Esophagus (tissue), 2 donors: ENCODE measurements around the gene ZNF396. TPM values are rescaled to one million over a fixed set of nuclear protein-coding genes. Genes with fewer than 3 reads are reported as not detected.

Experiments used
- H3K27ac ChIP-seq, 2 donors: one replicate each; pipeline ENCODE4 v1.5.1; 2013; ENCODE audit warnings: low read depth in 2 of 2, mild to moderate bottlenecking in 2 of 2, inconsistent platforms in 1 of 2, low read length in 1 of 2, moderate library complexity in 1 of 2
- H3K27me3 ChIP-seq, 2 donors: one replicate each; pipeline ENCODE4 v1.6.1; 2013; ENCODE audit warnings: low read length in 2 of 2, control low read depth in 1 of 2, mild to moderate bottlenecking in 1 of 2; ENCODE audit not compliant: insufficient read depth in 2 of 2, control insufficient read depth in 1 of 2
- H3K36me3 ChIP-seq, 2 donors: one replicate each; pipeline ENCODE4 v1.6.1; 2013; ENCODE audit warnings: low read length in 1 of 2; ENCODE audit not compliant: control insufficient read depth in 2 of 2, insufficient read depth in 2 of 2
- H3K4me1 ChIP-seq, 2 donors: one replicate each; pipeline ENCODE4 v1.6.1; 2013; ENCODE audit warnings: low read length in 1 of 2; ENCODE audit not compliant: control insufficient read depth in 2 of 2, insufficient read depth in 2 of 2
- H3K4me3 ChIP-seq, 2 donors: one replicate each; pipeline ENCODE4 v1.5.1; 2013; ENCODE audit warnings: low read length in 2 of 2, mild to moderate bottlenecking in 2 of 2, low read depth in 1 of 2, moderate library complexity in 1 of 2
- H3K9me3 ChIP-seq, 2 donors: one replicate each; pipeline ENCODE4 v1.6.1; 2013; ENCODE audit warnings: mild to moderate bottlenecking in 2 of 2, low read depth in 1 of 2, low read length in 1 of 2, moderate library complexity in 1 of 2; ENCODE audit not compliant: control insufficient read depth in 2 of 2, insufficient read depth in 1 of 2
- WGBS, 2 donors: extraction: QIAGEN DNeasy Blood & Tissue Kit; methylation state at CpG; one replicate each; pipeline ENCODE4 v1.1.7; 2013; 5-methylcytosine and 5-hydroxymethylcytosine counted together
- polyA plus RNA-seq, 2 donors: library from polyadenylated mRNA; stranded (reverse); fragments of 200-250 nt; gene quantifications; one replicate each; pipeline ENCODE4 v1.2.3, GENCODE V29; 2013
- donor health status: healthy with polysubstance abuse.
- donor health status: Bipolar disorder and iron deficiency.

The ZNF396 gene
- polyA plus RNA-seq, 2 donors, result 0.65 to 0.74 TPM

- Histone ChIP-seq H3K9me3 (no peaks in the 10 kb centered on the region), H3K4me3 (peak overlapping the region; percentile 97), H3K27ac (peak overlapping the region; percentile 98 to 99), H3K36me3 (peaks cover 5% of the 10 kb centered on the region in 2 donors), H3K27me3 (no peaks in the 10 kb centered on the region), H3K4me1 (no peaks in the 10 kb centered on the region)
- WGBS, 2 donors, result 43 to 48% methylated on average over 12 of the region's 12 CpGs
Observed at GRCh38 chr18:35344736-35345459, 32.2 kb downstream of the ZNF396 start.

GRCh38 chr18:35343936-35344735 lies 33.0 kb downstream of the ZNF396 start, which contains the start of gene ZNF24:
Gene ZNF24 (minus strand): TSS chr18:35344420. CDS start chr18:35340650, 3,770 bp downstream.
- Histone ChIP-seq H3K27me3 (no peaks in the 10 kb centered on the region), H3K4me3 (peak within 1 kb of the TSS; percentile 97), H3K27ac (peak within 1 kb of the TSS; percentile 98 to 99), H3K36me3 (peaks cover 7 to 9% of the 10 kb centered on the region in 2 donors), H3K9me3 (no peaks in the 10 kb centered on the region), H3K4me1 (no peaks in the 10 kb centered on the region)
- 0 to 1% methylated on average over 55 to 64 of the region's 64 CpGs for WGBS, 2 donors

DNA sequence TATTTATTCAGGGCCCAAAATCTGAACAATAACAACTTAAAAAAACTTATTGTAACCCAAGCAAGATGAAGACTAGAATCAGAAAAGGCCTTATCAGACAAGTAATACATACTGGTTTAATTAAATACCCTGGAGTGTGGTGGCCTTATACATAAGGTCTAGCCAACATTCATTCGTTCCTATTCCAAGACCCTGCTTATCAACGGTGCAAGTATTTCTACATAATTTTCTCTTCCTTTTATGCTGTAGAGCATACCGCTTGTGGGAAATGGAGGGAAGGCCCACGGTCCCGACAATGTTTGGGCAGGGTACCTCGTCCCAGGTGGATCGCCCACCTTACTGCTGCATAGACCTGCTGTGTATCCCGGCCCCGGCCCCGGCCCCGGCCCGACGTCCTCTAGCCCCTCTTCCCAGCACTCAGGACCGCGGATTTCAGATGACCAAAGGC lies 33.6 kb downstream of the ZNF396 start:
- no peaks in the 10 kb centered on the region for H3K27me3 ChIP-seq
- H3K4me3 ChIP-seq, result peak overlapping the region; percentile 97
- 2% methylated on average over 15 of the region's 15 CpGs for WGBS, 2 donors
- H3K9me3 ChIP-seq, result no peaks in the 10 kb centered on the region
- H3K4me1 ChIP-seq, result no peaks in the 10 kb centered on the region
- peak overlapping the region; percentile 98 to 99 for H3K27ac ChIP-seq
- peaks cover 9 to 11% of the 10 kb centered on the region in 2 donors for H3K36me3 ChIP-seq

DNA sequence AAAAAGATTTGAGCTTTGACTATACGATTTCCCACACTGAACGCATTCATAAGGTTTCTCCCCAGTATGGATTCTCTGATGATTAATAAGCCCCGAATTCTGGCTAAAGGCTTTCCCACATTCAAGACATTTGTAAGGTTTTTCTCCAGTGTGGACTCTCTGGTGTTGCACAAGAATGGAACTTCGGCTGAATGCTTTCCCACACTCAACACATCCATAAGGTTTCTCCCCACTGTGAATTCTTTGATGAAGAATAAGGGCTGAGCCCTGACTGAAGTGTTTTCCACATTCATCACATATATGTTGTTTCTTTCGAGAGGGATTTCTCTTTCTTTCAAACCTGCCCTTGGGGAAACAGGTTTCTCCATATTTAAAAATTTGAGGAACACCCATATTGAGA lies 39.9 kb downstream of the ZNF396 start:
- Histone ChIP-seq H3K9me3 (no peaks in the 10 kb centered on the region), H3K4me3 (no peak overlapping the region), H3K4me1 (no peaks in the 10 kb centered on the region), H3K36me3 (peaks cover 11 to 18% of the 10 kb centered on the region in 2 donors), H3K27ac (no peak overlapping the region), H3K27me3 (no peaks in the 10 kb centered on the region)
- 89 to 90% methylated on average over 5 of the region's 5 CpGs for WGBS, 2 donors

DNA sequence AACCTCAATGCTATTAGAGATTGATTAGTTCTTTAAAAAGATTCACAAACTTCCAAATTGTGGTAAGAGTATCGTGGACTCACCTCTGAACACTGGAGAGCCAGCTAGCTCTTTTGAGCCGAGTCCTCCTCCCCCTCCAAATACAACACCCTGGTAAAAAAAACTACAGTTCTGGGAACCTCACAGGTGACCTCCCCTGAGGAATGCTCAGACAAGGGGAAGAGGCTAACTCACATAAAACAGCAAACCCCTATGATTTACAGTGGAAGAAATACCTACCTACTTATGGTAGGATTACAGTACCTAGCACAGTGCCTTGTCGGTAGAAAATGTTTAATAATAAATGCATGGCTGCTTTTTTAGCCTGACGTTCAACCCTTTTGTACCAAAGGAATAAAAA lies 41.3 kb downstream of the ZNF396 start:
- Histone ChIP-seq H3K9me3 (no peaks in the 10 kb centered on the region), H3K27ac (no peak overlapping the region), H3K4me3 (no peak overlapping the region), H3K27me3 (no peaks in the 10 kb centered on the region), H3K4me1 (no peaks in the 10 kb centered on the region), H3K36me3 (peaks cover 11 to 19% of the 10 kb centered on the region in 2 donors)
- WGBS, 2 donors, result 86 to 89% methylated on average over 4 of the region's 4 CpGs

GRCh38 chr18:35334821-35335220 lies 42.3 kb downstream of the ZNF396 start:
- Histone ChIP-seq H3K27me3 (no peaks in the 10 kb centered on the region), H3K36me3 (peaks cover 6 to 15% of the 10 kb centered on the region in 2 donors), H3K4me3 (no peak overlapping the region), H3K4me1 (no peaks in the 10 kb centered on the region), H3K9me3 (no peaks in the 10 kb centered on the region), H3K27ac (no peak overlapping the region)
- 70 to 79% methylated on average over 3 of the region's 3 CpGs for WGBS, 2 donors

DNA sequence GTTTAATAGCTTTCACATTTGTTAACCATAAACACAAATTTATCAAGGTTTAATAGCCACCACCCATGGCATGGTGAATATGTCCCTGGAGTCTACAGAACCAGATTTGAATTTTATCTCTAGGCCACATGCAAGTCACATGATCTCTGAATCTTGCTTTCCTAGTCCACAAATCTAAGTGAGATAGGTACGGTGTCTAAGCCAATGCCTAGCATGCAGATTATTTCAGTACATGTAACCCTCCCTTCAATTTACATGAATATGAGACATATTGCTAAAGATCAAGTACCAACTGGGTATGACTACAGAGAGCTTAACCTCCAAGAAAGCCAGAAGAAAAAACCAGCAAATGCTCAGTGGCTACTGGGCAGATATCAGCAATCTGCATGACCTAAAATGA lies 42.9 kb downstream of the ZNF396 start:
- Histone ChIP-seq H3K27ac (no peak overlapping the region), H3K4me1 (no peaks in the 10 kb centered on the region), H3K27me3 (no peaks in the 10 kb centered on the region), H3K9me3 (no peaks in the 10 kb centered on the region), H3K36me3 (peaks cover 2 to 12% of the 10 kb centered on the region in 2 donors), H3K4me3 (no peak overlapping the region)
- WGBS, 2 donors, result 83 to 98% methylated on average over 1 of the region's 1 CpG

GRCh38 chr18:35331367-35332087 lies 45.6 kb downstream of the ZNF396 start:
- Histone ChIP-seq H3K4me3 (no peak overlapping the region), H3K36me3 (peaks cover 0 to 3% of the 10 kb centered on the region in 2 donors), H3K4me1 (no peaks in the 10 kb centered on the region), H3K27me3 (no peaks in the 10 kb centered on the region), H3K9me3 (no peaks in the 10 kb centered on the region), H3K27ac (no peak overlapping the region)
- WGBS, 2 donors, result 80 to 81% methylated on average over 4 of the region's 4 CpGs

- H3K9me3 ChIP-seq, result no peaks in the 10 kb centered on the region
- H3K27me3 ChIP-seq, result no peaks in the 10 kb centered on the region
- no peaks in the 10 kb centered on the region for H3K4me1 ChIP-seq
- peaks cover 0 to 3% of the 10 kb centered on the region in 2 donors for H3K36me3 ChIP-seq
- no peak overlapping the region for H3K27ac ChIP-seq
- H3K4me3 ChIP-seq, result no peak overlapping the region
Observed at GRCh38 chr18:35328868-35329267, 48.3 kb downstream of the ZNF396 start.
